Right kidney (tissue), 1 donor: ENCODE results near the gene MCOLN3.
"Not testable (repeated sequence)": the region's sequence is repeated elsewhere in the genome, so short reads cannot be mapped to it uniquely, and the experiment has no call there.

Source experiments
- DNase-seq: peaks from one replicate; pipeline ENCODE4 v3.0.0-alpha.2; 2016

The MCOLN3 gene

GRCh38 chr1:85049735-85050166 is 1.5 kb upstream of the MCOLN3 start:
- DNase-seq, result no peak

GRCh38 chr1:85047472-85048295 is 616 bp downstream of the MCOLN3 start:
- DNase-seq, result peak; percentile 78

- DNase-seq, result no peak
Observed at GRCh38 chr1:85047144-85047471, 1.2 kb downstream of the MCOLN3 start.

DNA sequence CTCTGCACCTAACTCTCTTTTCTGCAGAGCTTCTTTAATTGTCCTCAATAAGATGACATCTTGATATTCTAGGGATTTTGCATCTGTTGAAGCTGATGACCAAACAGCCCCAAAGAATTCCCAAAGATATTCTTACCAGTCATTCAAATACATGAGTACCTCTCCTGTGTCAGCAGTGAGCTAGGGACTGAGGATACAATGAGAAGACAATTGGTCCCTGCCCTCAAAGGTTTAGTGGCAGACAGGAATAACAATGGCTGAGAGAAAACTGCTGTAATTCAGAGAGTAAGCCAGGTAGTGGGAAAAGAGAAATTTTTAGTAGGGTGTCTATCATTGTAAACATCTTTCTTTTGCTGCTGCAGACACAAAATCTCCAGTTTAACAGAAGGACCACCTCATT is 5.9 kb downstream of the MCOLN3 start:
- DNase-seq, result no peak

DNA sequence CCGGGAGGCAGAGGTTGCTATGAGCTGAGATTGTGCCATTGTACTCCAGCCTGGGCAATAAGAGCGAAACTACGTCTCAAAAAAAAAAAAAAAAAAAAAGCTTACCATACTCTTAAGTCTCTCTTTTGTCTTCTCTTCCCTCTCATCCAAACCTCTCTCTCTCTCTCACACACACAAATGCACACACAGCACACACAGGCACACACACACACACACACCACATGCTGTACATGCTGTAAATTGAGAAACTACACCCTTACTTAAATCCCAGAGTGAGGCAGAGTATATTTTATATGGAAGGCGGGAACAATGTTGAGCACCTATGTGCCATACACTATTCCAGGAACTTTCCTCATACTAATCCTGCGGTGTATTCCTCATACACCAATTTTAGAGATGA is 6.5 kb downstream of the MCOLN3 start:
- no peak for DNase-seq

DNA sequence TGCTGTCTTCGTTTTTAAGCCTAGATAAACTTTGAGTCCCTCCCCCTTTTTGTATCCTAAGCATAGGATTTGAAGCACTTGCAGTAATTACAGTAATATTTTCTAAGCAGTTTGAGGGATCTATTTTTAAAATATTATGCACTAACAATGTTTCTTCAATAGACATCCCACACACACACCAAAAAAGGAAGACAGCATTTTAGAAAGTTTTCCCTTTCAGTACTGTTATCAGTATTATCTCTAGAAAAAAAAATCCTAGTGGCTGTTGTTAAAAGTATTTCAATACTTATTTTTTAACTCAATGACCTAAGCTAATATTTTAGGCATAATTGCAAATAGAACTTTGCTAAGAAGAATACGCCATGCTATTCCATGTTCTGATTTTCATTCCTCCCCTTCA is 15.1 kb downstream of the MCOLN3 start:
- DNase-seq, result no peak

- DNase-seq, result no peak
Observed at GRCh38 chr1:85030536-85030935, 17.8 kb downstream of the MCOLN3 start.

DNA sequence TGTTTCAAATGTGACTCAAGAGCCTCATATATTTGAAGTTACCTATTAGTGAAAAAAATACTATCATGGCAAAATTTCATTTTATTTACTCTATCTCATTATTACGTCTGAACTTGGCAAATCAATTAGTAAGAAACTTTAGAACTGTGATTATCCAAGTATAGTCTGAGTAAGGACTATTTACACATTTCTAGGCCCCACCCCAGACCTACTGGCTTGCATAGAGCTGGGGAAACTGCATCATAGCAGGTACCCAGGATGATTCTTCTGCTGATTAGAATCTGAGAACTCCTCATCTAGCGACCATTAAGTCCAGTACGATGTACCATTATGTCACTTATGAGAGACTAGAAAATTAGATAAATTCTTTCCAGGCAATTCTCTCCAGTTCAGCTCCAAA is 20.1 kb downstream of the MCOLN3 start:
- no peak for DNase-seq

DNA sequence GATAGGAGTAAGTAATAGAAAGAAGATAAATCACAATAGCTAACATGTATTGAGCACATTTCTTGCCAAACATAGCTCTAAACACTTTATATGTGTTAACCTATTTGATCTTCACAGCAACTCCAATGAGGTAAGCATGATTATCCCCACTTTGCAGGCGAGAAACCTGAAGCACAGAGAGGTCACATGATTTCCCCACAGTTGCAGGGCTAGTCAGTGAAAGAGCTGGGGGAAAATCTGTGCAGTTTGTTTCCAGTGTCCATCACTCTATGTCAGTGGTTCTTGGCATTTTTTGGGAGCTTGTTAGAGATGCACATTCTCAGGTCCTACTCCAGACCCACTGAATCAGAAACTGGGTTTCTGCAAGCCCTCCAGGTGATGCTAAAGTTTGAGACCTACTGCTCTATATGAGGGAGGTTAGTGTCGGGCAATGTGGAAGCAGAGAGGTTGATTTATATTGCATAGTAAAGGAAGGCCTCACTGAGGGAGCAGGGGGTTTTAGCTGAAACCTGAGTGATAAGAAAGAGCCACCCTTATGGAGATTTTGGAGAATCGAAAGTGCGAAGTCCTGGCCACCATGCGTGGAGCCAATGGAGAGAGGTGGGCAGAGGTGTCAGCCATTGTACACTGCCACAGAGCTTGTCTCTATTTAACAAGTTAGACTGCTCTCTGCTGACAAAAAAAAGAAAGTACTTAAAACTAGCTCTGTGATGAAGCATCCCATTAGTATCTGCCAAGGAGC is 20.9 kb downstream of the MCOLN3 start:
- DNase-seq, result no peak

- DNase-seq, result no peak
Observed at GRCh38 chr1:85025940-85026339, 22.4 kb downstream of the MCOLN3 start.

- no peak for DNase-seq
Observed at GRCh38 chr1:85024736-85025135, 23.6 kb downstream of the MCOLN3 start.

DNA sequence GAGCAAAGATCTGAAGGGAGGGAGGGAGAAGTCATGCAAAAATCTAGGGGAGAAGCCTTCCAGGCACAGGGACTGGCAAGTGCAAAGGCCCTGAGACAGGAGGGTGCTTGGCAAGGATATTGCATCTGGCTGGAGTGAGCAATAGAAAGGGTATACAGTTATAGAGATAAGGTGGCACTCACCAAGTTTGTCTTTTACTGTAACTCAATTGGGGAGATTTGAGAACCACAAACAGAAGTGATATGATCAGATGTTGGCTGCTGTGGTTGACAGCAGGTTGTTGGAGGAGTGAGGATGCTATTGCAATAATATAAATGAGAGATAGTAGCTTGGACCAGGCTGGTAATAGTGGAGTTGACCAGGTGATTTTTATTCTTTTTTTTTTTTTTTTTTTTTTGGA is 25.6 kb downstream of the MCOLN3 start:
- DNase-seq, result no peak

- DNase-seq, result no peak
Observed at GRCh38 chr1:85019994-85020393, 28.3 kb downstream of the MCOLN3 start.

- DNase-seq, result no peak
Observed at GRCh38 chr1:85015826-85016225, 32.5 kb downstream of the MCOLN3 start.

DNA sequence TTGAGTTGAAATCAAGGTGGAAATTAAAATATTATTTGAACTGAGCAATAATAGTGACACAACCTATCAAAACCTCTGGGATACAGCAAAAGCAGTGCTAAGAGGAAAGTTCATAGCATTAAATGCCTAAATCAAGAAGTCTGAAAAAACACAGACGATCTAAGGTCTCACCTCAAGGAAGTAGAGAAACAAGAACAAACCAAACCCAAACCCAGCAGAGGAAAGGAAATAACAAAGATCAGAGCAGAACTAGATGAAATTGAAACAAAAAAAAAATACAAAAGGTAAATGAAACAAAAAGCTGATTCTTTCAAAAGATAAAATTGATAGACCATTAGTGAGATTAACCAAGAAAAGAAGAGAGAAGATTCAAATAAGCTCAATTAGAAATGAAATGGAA is 42.7 kb downstream of the MCOLN3 start:
- not testable (repeated sequence) for DNase-seq

GRCh38 chr1:85001742-85002141 is 46.6 kb downstream of the MCOLN3 start:
- no peak for DNase-seq

GRCh38 chr1:84998642-84999280 is 49.5 kb downstream of the MCOLN3 start:
- peak; percentile 9 for DNase-seq

- peak; percentile 69 for DNase-seq
Observed at GRCh38 chr1:84997667-84998600, 50.4 kb downstream of the MCOLN3 start.

GRCh38 chr1:84996846-84997666 is 51.2 kb downstream of the MCOLN3 start, which contains the start of gene MCOLN2:
Gene MCOLN2, minus strand, starts transcription at chr1:84997113. Its CDS starts 241 bp downstream, at chr1:84996872.
- peak; percentile 72 for DNase-seq

- DNase-seq, result no peak
Observed at GRCh38 chr1:84995484-84996334, 52.6 kb downstream of the MCOLN3 start.
